Thyroid gland (tissue), 4 donors: Measurements from ENCODE around the gene VAT1L. TPM values are rescaled to one million over a fixed set of nuclear protein-coding genes. Genes with fewer than 3 reads are reported as not detected.

Experiments used
- DNase-seq, 2 donors: peaks; one replicate each; pipeline ENCODE4 v3.0.0-alpha.2; 2019
- H3K27ac ChIP-seq, 3 donors: fragments of 200-600 bp; sonication (generic); 1 replicate in 2 of 3; 2 replicates in 1 of 3; pipeline ENCODE4 v1.5.1; 2016 to 2019; ENCODE audit warnings: mild to moderate bottlenecking in 1 of 3, moderate library complexity in 1 of 3
- H3K27me3 ChIP-seq: fragments of 200-600 bp; sonication (generic); one replicate; pipeline ENCODE4 v1.5.1; 2019
- H3K36me3 ChIP-seq, 2 donors: fragments of 200-600 bp; sonication (generic); one replicate each; pipeline ENCODE4 v1.5.1; 2016 to 2019
- H3K4me1 ChIP-seq, 2 donors: fragments of 200-600 bp; sonication (generic); one replicate each; pipeline ENCODE4 v1.5.1; 2017 to 2019
- H3K4me3 ChIP-seq, 3 donors: fragments of 200-600 bp; sonication (generic); replicated peaks in 1 of 3; 1 replicate in 2 of 3; 2 replicates in 1 of 3; pipeline ENCODE4 v1.5.1; 2016; ENCODE audit warnings: mild to moderate bottlenecking in 1 of 3
- H3K9me3 ChIP-seq: fragments of 200-600 bp; sonication (generic); one replicate; pipeline ENCODE4 v1.5.1; 2017
- POLR2A ChIP-seq, 2 donors: fragments of 450-650 bp; IDR thresholded peaks; one replicate each; pipeline ENCODE4 v1.6.1; 2017; ENCODE audit warnings: antibody characterized with exemption in 2 of 2, mild to moderate bottlenecking in 2 of 2, moderate library complexity in 1 of 2
- WGBS, 2 donors: methylation state at CpG; one replicate each; pipeline ENCODE4 v1.1.5; 2017; 5-methylcytosine and 5-hydroxymethylcytosine counted together
- intact Hi-C: fragments of 100-400 bp; cut with DNase I; formaldehyde crosslinking; loops from one replicate; pipeline ENCODE4 v1.15.1; 2023
- total RNA-seq, 4 donors: library from RNA; depleted of rRNA; stranded (reverse); fragments of >200 nt; gene quantifications; one replicate each; pipeline ENCODE4 v1.2.3, GENCODE V29; 2016
- TF ChIP-seq, protein P1 (sequence below), 6 experiments: fragments of 200-600 bp in 3 of 6; fragments of 450-650 bp in 3 of 6; sonication (generic) in 3 of 6; IDR thresholded peaks; one replicate each; pipeline ENCODE4 v1.5.1; 2016 to 2019; ENCODE audit warnings: antibody characterized with exemption in 6 of 6, mild to moderate bottlenecking in 2 of 6, inconsistent platforms in 1 of 6, moderate library complexity in 1 of 6

VAT1L gene
- total RNA-seq, 4 donors from 2014 or later: 1.9 to 29.7 (median 9.2) TPM

DNA sequence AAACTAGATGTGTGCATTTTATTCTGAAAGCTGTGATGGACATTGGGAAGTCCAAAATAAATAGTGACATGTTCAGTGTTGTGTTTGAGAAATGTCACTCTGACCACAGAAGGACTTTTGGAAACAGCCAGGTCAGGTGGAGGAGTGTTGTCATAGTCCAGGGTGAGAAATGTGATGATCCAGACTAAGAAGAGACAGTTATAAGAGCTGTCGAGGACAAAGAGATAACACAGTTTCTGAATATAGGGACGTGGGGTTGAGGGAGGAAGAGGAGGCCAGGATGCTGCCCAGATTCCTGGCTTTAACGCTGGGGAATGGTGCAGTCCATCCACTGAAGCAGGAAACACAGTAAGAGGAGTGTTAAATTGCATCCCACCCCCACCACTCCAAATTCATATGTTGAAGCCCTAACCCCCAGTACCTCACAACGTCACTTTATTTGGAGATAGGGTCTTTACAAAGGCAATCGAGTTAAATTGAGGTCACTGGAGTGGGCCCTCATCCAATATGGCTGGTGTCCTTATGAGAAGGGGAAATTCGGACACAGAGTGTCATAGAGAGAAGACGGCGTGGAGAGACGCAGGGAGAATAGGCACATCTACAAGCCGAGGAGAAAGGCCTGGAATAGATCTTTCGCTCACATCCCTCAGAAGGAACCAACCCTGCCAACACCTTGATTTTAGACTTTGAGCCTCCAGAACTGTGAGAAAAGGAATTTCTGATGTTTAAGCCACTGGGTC lies 71.3 kb downstream of the VAT1L start:
- WGBS, 2 donors: 90 to 93% methylated on average over 11 of the region's 11 CpGs
- Histone ChIP-seq H3K36me3 (no peaks in the 10 kb centered on the region), H3K4me1 (peaks cover 0 to 9% of the 10 kb centered on the region in 2 donors), H3K27ac (no peak overlapping the region), H3K9me3 (no peaks in the 10 kb centered on the region), H3K27me3 (no peaks in the 10 kb centered on the region), H3K4me3 (no peak overlapping the region)
- DNase-seq: no peak
- intact Hi-C loops: no loop called here
- TF ChIP-seq POLR2A (IDR thresholded peaks at IDR 0.05): no peak
- TF ChIP-seq, protein P1, sequence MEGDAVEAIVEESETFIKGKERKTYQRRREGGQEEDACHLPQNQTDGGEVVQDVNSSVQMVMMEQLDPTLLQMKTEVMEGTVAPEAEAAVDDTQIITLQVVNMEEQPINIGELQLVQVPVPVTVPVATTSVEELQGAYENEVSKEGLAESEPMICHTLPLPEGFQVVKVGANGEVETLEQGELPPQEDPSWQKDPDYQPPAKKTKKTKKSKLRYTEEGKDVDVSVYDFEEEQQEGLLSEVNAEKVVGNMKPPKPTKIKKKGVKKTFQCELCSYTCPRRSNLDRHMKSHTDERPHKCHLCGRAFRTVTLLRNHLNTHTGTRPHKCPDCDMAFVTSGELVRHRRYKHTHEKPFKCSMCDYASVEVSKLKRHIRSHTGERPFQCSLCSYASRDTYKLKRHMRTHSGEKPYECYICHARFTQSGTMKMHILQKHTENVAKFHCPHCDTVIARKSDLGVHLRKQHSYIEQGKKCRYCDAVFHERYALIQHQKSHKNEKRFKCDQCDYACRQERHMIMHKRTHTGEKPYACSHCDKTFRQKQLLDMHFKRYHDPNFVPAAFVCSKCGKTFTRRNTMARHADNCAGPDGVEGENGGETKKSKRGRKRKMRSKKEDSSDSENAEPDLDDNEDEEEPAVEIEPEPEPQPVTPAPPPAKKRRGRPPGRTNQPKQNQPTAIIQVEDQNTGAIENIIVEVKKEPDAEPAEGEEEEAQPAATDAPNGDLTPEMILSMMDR (IDR thresholded peaks at IDR 0.05): no peak

DNA sequence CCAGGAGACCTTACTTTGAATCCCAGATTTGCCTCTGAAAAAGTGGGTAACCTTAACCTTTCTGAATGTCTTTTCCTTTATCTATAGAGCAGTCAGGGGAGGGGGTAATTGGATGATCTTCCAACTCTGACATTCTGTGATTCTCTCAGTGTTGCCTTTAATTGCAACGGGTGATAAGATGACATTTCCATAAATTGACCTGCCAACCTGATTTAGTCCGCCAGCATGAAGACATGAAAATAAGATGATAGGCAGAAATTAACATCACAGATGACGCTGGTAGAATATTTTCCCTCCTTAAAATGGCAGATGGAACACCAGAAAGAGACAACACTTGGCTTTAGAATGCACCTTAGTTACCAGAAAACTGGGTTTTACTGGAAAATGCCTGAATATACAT lies 72.6 kb downstream of the VAT1L start:
- Histone ChIP-seq H3K27me3 (no peaks in the 10 kb centered on the region), H3K36me3 (no peaks in the 10 kb centered on the region), H3K4me3 (no peak overlapping the region), H3K9me3 (no peaks in the 10 kb centered on the region), H3K27ac (no peak overlapping the region), H3K4me1 (peaks cover 0 to 9% of the 10 kb centered on the region in 2 donors)
- intact Hi-C loops: no loop called here
- 92 to 96% methylated on average over 3 of the region's 3 CpGs for WGBS, 2 donors
- TF ChIP-seq, protein P1 (IDR thresholded peaks at IDR 0.05): no peak
- no peak for TF ChIP-seq POLR2A (IDR thresholded peaks at IDR 0.05)
- no peak for DNase-seq

DNA sequence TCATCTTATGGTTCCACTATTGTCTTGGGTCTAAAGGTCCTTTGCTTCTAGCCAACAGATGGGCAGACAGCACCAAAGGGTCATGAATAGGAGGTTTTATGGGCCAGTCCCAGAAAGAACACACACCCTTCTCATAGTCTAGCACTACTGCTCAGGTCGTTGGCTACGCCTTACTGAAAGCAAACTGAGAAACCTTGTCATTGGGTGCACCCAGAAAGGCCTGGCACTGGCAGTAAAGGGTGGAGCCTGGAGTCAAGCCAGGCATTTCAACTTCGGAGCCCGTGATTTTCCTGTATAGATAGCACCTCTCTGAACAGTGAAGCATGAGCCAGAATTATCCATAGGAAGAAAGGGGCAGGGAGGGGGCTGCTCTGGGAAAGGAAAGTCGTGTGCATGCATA lies 74.9 kb downstream of the VAT1L start:
- Histone ChIP-seq H3K4me1 (peaks cover 0 to 9% of the 10 kb centered on the region in 2 donors), H3K36me3 (no peaks in the 10 kb centered on the region), H3K4me3 (no peak overlapping the region), H3K9me3 (no peaks in the 10 kb centered on the region), H3K27me3 (no peaks in the 10 kb centered on the region), H3K27ac (no peak overlapping the region)
- intact Hi-C loops: no loop called here
- TF ChIP-seq POLR2A (IDR thresholded peaks at IDR 0.05): no peak
- TF ChIP-seq, protein P1 (IDR thresholded peaks at IDR 0.05): no peak
- DNase-seq: peak; percentile 55 to 57
- WGBS, 2 donors: 28 to 31% methylated on average over 5 of the region's 5 CpGs

DNA sequence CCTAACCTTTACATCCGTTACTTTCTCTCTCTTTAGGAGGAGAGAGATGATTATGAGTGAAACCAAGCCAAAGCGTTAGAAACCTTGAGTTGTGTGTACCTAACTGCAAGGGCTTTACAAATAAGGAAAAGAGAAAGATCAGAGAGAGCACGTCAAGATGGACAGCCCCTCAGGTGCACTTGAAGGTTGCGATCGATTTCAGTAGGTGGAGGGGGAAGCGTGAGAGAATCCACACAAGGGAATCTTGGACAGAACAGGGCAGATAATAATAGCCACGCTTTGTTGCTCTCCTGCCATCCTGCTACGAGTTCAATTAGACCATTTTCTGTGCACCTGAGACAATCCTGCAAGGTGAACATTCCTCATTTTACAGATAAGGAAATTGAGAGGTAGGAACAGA lies 78.4 kb downstream of the VAT1L start:
- H3K9me3 ChIP-seq: no peaks in the 10 kb centered on the region
- WGBS, 2 donors: 74 to 78% methylated on average over 8 of the region's 8 CpGs
- H3K36me3 ChIP-seq: no peaks in the 10 kb centered on the region
- H3K27ac ChIP-seq: no peak overlapping the region
- no peak overlapping the region for H3K4me3 ChIP-seq
- H3K27me3 ChIP-seq: no peaks in the 10 kb centered on the region
- H3K4me1 ChIP-seq: peaks cover 11 to 20% of the 10 kb centered on the region in 2 donors
- TF ChIP-seq POLR2A (IDR thresholded peaks at IDR 0.05): no peak
- TF ChIP-seq, protein P1 (IDR thresholded peaks at IDR 0.05): no peak
- intact Hi-C loops: no loop called here
- no peak for DNase-seq

DNA sequence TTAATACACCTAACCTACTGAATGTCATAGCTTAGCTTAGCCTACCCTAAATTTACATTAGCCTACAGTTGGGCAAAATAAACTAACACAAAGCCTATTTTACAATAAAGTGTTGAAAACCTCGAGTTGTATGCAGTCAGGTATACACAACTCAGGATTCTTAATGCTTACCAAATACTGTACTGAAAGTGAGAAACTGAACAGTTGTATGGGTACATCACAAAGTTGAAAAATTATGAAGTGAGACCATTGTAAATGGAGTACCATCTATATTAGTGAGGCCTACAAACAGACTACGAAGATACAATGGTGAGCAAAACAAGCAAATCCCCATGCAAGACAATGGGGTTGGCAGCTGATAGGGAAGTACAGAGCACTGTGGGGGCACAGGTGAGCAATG lies 79.7 kb downstream of the VAT1L start:
- no peaks in the 10 kb centered on the region for H3K9me3 ChIP-seq
- no peak for TF ChIP-seq POLR2A (IDR thresholded peaks at IDR 0.05)
- TF ChIP-seq, protein P1 (IDR thresholded peaks at IDR 0.05): no peak
- 89 to 90% methylated on average over 2 of the region's 2 CpGs for WGBS, 2 donors
- H3K4me3 ChIP-seq: no peak overlapping the region
- DNase-seq: no peak
- intact Hi-C loops: no loop called here
- peaks cover 11 to 17% of the 10 kb centered on the region in 2 donors for H3K4me1 ChIP-seq
- no peak overlapping the region for H3K27ac ChIP-seq
- no peaks in the 10 kb centered on the region for H3K27me3 ChIP-seq
- no peaks in the 10 kb centered on the region for H3K36me3 ChIP-seq
